ENCODE results near the gene FAM53B. TPM values are rescaled to one million over a fixed set of nuclear protein-coding genes. Genes with fewer than 3 reads are reported as not detected.
A peak's percentile ranks its signal among the peaks of the same experiment; 100 is the strongest.

Gene FAM53B
- total RNA-seq, 1 donor = 12.7 TPM

- peak; percentile 92 for DNase-seq (ENCODE audit: insufficient read length, low spot score, missing footprints)
- Histone ChIP-seq H4K20me1 (ENCODE audit: insufficient read depth, low read length) (peaks cover 9% of the 10 kb centered on the region), H3K27me3 (ENCODE audit: insufficient read depth, low read length) (no peaks in the 10 kb centered on the region), H3K27ac (ENCODE audit: low read depth, low read length) (peak overlapping the region; percentile 73), H3K9me3 (ENCODE audit: low read depth, low read length) (no peaks in the 10 kb centered on the region), H3K4me3 (ENCODE audit: insufficient read depth, low read length) (no peak overlapping the region), H2AFZ (ENCODE audit: low read length) (peak overlapping the region; percentile 49), H3K79me2 (ENCODE audit: insufficient read depth, low read length) (peaks cover 2% of the 10 kb centered on the region), H3K36me3 (ENCODE audit: insufficient read depth, low read length) (peaks cover 6% of the 10 kb centered on the region), H3K4me2 (ENCODE audit: insufficient read depth, low read length) (peak overlapping the region; percentile 44), H3K4me1 (ENCODE audit: insufficient read depth, low read length) (peaks cover 19% of the 10 kb centered on the region)
- no peak for TF ChIP-seq CTCF (IDR thresholded peaks at IDR 0.05; ENCODE audit: extremely low read depth, low read depth, low read length)
Measured at GRCh38 chr10:124701881-124702656, 42.1 kb downstream of the FAM53B start.

- peaks cover 6% of the 10 kb centered on the region for H3K36me3 ChIP-seq (ENCODE audit: insufficient read depth, low read length)
- no peaks in the 10 kb centered on the region for H3K27me3 ChIP-seq (ENCODE audit: insufficient read depth, low read length)
- peak overlapping the region; percentile 44 for H3K4me2 ChIP-seq (ENCODE audit: insufficient read depth, low read length)
- H2AFZ ChIP-seq (ENCODE audit: low read length) = peak overlapping the region; percentile 49
- no peak for TF ChIP-seq CTCF (IDR thresholded peaks at IDR 0.05; ENCODE audit: extremely low read depth, low read depth, low read length)
- H4K20me1 ChIP-seq (ENCODE audit: insufficient read depth, low read length) = peaks cover 5% of the 10 kb centered on the region
- no peaks in the 10 kb centered on the region for H3K9me3 ChIP-seq (ENCODE audit: low read depth, low read length)
- H3K4me3 ChIP-seq (ENCODE audit: insufficient read depth, low read length) = no peak overlapping the region
- peaks cover 19% of the 10 kb centered on the region for H3K4me1 ChIP-seq (ENCODE audit: insufficient read depth, low read length)
- peak; percentile 96 for DNase-seq (ENCODE audit: insufficient read length, low spot score, missing footprints)
- peaks cover 2% of the 10 kb centered on the region for H3K79me2 ChIP-seq (ENCODE audit: insufficient read depth, low read length)
- H3K27ac ChIP-seq (ENCODE audit: low read depth, low read length) = peak overlapping the region; percentile 73
Measured at GRCh38 chr10:124701435-124701834, 42.7 kb downstream of the FAM53B start.

- H3K4me3 ChIP-seq (ENCODE audit: insufficient read depth, low read length) = no peak overlapping the region
- H4K20me1 ChIP-seq (ENCODE audit: insufficient read depth, low read length) = peaks cover 5% of the 10 kb centered on the region
- peaks cover 19% of the 10 kb centered on the region for H3K4me1 ChIP-seq (ENCODE audit: insufficient read depth, low read length)
- no peaks in the 10 kb centered on the region for H3K27me3 ChIP-seq (ENCODE audit: insufficient read depth, low read length)
- no peak for TF ChIP-seq CTCF (IDR thresholded peaks at IDR 0.05; ENCODE audit: extremely low read depth, low read depth, low read length)
- H3K27ac ChIP-seq (ENCODE audit: low read depth, low read length) = peak overlapping the region; percentile 73
- H3K9me3 ChIP-seq (ENCODE audit: low read depth, low read length) = no peaks in the 10 kb centered on the region
- H3K36me3 ChIP-seq (ENCODE audit: insufficient read depth, low read length) = peaks cover 4% of the 10 kb centered on the region
- H3K79me2 ChIP-seq (ENCODE audit: insufficient read depth, low read length) = peaks cover 2% of the 10 kb centered on the region
- H3K4me2 ChIP-seq (ENCODE audit: insufficient read depth, low read length) = peak overlapping the region; percentile 44
- DNase-seq (ENCODE audit: insufficient read length, low spot score, missing footprints) = no peak
- H2AFZ ChIP-seq (ENCODE audit: low read length) = no peak overlapping the region
Measured at GRCh38 chr10:124701038-124701365, 43.2 kb downstream of the FAM53B start.

- no peaks in the 10 kb centered on the region for H3K9me3 ChIP-seq (ENCODE audit: low read depth, low read length)
- H3K4me2 ChIP-seq (ENCODE audit: insufficient read depth, low read length) = no peak overlapping the region
- DNase-seq (ENCODE audit: insufficient read length, low spot score, missing footprints) = peak; percentile 85
- TF ChIP-seq CTCF (IDR thresholded peaks at IDR 0.05; ENCODE audit: extremely low read depth, low read depth, low read length) = no peak
- H3K27me3 ChIP-seq (ENCODE audit: insufficient read depth, low read length) = no peaks in the 10 kb centered on the region
- H3K27ac ChIP-seq (ENCODE audit: low read depth, low read length) = no peak overlapping the region
- peaks cover 19% of the 10 kb centered on the region for H3K4me1 ChIP-seq (ENCODE audit: insufficient read depth, low read length)
- no peaks in the 10 kb centered on the region for H3K36me3 ChIP-seq (ENCODE audit: insufficient read depth, low read length)
- peaks cover 5% of the 10 kb centered on the region for H4K20me1 ChIP-seq (ENCODE audit: insufficient read depth, low read length)
- no peak overlapping the region for H3K4me3 ChIP-seq (ENCODE audit: insufficient read depth, low read length)
- no peak overlapping the region for H2AFZ ChIP-seq (ENCODE audit: low read length)
- peaks cover 2% of the 10 kb centered on the region for H3K79me2 ChIP-seq (ENCODE audit: insufficient read depth, low read length)
Measured at GRCh38 chr10:124700293-124701037, 43.7 kb downstream of the FAM53B start.
